Activated T-cell treated with anti-CD3 and anti-CD28 coated beads for 4 hours (primary cell): Measurements from ENCODE around the gene RPS6KC1.
"Not testable (repeated sequence)": the region's sequence is repeated elsewhere in the genome, so short reads cannot be mapped to it uniquely, and the experiment has no call there.

Source experiments
- DNase-seq: peaks from one replicate; pipeline ENCODE4 v3.0.0-alpha.2; 2020

The RPS6KC1 gene

DNA sequence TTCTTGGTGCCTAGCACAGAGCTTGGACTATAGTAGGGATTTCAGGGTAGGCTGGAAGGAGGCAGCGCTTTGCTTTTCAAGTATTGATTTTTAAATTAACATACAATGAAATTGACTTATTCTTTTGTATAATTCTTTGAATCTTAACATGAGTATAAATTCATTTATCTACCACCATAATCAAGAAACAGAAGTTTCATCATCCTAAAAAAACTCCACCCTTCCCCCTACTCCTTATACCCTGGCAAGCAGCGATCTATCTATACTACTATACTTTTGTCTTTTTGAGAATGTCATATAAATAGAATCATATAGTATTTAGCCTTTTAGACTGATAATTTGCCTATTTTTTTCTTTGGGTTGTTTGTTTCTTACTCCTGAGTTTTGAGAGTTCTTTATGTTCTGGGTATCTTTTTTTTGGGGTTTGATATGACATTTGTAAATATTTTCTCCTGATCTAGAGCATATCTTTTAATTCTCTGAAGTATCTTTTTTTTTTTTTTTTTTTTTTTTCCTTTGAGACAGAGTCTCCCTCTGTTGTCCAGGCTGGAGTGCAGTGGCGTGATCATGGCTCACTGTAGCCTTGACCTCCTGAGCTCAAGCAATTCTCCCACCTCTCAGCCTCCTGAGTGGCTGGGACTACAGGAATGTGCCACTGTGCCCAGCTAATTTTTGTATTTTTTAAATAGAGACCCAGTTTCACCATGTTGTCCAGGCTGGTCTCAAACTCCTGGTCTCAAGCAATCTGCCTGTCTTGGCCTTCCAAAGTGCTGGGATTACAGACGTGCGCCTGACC is 6.4 kb downstream of the RPS6KC1 start:
- DNase-seq: no peak

DNA sequence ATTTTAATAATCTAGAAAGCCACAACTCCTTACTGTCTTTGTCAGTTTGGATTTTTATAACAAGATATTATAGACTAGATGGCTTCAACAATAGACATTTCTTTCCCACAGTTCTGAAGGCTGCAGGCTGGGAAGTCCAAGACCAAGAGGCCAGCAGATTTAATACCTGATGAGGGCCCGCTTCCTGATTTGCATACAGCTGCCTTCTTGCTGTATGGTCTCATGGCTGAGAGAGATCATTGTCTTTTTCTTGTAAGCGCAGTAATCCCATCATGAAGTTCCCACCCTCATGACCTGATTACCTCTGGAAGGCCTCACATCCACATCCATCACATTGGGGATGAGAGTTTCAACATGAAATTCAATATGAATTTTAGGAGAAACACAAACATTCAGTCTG is 9.8 kb downstream of the RPS6KC1 start:
- DNase-seq: no peak

- no peak for DNase-seq
Observed at GRCh38 chr1:213061263-213061662, 10.2 kb downstream of the RPS6KC1 start.

DNA sequence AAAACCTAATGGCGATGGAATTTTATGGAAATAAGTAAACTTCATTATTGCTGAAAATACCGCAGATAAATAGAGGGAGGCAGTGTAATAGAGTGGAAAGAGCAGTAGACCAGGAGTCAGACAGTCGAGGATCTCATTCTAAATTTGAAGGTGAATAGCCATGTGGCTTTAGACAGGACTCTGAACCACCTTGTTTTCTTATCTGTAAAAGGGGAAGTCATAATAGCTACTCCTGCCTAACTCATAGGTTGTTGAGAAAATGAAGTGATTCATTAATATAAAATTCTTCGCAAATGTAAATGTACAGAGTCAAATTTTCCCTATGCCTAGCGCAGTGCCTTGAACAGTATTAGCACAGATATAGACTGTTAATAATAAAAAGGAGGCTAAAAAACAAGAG is 14.8 kb downstream of the RPS6KC1 start:
- DNase-seq: no peak

DNA sequence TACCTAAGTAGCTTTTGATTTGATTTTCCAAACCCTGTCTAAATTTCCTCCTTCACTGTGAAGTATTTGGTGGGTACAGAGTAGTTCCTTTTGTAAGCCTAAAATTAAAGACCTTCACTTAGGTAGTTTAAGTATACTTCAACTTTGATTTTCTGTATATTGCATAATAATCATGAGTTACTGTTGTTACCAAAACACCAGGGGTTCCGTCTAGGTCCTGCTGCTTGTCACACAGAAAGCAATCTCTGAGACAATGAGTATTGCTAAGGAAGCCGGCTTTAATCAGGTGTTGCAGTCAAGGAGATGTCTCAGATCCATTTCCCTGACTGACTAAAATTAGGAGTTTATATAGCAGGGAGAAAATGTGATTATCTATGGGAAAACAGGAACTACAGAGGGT is 15.3 kb downstream of the RPS6KC1 start:
- no peak for DNase-seq

DNA sequence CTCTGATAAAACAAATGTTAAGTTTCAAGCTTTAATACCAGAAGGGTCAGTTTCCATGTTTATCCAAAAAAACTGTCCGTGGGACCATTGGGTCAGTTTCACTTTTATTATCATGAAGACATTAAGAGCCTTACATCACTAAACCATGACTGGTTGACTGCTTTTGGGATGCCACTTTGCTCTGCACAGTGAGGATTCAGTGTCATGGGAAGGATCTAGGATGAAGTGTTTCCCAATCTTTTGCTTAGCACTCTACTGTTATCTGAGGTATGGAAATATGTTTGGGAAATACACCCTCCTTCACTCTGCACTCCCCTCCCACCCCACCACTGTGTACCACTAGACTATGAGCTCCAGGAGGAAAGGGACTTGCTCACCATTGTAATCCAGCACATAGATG is 16.3 kb downstream of the RPS6KC1 start:
- no peak for DNase-seq

DNA sequence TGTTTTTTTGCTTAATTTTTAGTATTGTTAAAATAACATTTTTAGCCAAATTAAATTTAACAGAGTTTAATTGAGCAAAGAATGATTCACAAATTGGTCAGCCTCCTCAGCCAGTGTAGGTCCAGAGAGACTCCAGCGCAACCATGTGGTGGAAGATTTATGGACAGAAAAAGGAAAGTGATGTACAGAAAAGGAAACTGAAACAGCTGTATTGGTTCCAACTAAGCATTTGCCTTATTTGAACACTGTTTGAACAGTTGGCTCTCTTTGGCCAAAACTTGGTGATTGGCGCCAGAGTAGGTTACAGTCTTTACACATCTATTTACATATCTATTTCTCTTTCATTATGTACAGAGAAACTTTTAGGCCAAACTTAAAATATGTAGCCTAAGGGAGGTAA is 19.4 kb downstream of the RPS6KC1 start:
- DNase-seq: no peak

- DNase-seq: no peak
Observed at GRCh38 chr1:213075725-213076124, 24.7 kb downstream of the RPS6KC1 start.

GRCh38 chr1:213082420-213083111 is 31.5 kb downstream of the RPS6KC1 start:
- DNase-seq: no peak

DNA sequence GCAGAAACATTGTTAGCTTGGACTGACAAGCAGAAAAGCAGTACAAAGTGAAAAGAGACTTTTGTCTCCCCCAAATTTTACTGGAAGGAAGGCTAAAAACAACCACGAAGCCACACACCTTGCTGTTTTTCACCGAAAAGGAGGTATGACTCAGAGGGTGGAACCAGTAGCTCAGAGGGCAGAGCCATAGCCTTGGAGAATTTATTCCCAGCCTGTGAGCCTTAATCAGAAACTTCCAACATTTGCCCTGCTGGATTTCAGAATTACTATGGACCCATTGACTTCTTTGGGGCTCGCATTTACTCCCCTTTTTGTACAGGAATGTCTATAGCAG is 32.0 kb downstream of the RPS6KC1 start:
- no peak for DNase-seq

DNA sequence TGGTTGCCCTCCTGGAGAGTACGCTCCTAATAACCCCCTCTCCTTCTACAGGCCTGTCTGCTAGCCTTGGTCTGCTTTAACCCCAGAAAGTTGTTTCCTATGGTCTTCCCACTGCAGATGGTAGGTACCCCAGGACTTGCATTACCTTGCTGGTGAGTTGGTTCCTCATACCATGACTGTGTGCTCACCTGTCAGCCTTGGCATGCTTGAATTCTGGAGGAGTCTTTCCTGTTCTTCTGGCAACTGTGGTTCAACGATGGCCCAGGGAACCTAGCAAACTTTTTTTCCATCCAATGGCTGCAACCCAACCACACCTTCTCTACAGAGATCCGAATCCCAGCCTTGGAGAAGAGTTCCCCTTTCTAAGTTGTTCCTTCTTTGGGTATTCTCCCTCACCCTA is 36.9 kb downstream of the RPS6KC1 start:
- no peak for DNase-seq

GRCh38 chr1:213089924-213090677 is 39.1 kb downstream of the RPS6KC1 start:
- DNase-seq: no peak

GRCh38 chr1:213094446-213094845 is 43.4 kb downstream of the RPS6KC1 start:
- DNase-seq: no peak

GRCh38 chr1:213095467-213095866 is 44.4 kb downstream of the RPS6KC1 start:
- no peak for DNase-seq

GRCh38 chr1:213099682-213100399 is 48.8 kb downstream of the RPS6KC1 start:
- no peak for DNase-seq

- DNase-seq: not testable (repeated sequence)
Observed at GRCh38 chr1:213100565-213100964, 49.5 kb downstream of the RPS6KC1 start.

- no peak for DNase-seq
Observed at GRCh38 chr1:213103377-213104306, 52.6 kb downstream of the RPS6KC1 start.

- DNase-seq: no peak
Observed at GRCh38 chr1:213104604-213105003, 53.6 kb downstream of the RPS6KC1 start.

DNA sequence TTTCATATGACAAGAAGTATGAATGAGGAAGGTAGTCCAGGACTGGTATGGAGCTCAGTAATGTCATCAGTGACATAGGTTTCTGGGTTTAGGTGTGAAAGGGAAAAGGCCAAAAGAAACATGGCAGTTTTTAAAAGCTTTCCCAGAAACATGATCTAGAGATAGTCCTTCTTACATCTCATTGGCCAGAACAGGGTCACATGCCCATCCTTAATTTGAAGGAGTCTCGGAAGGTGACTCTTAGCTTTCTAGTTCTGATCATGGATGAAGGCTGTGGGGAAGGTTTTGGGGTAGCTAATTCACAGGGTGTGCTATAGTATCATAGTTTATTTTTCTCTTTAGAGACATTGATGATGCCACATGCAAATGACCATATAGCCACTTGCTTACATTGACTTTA is 55.3 kb downstream of the RPS6KC1 start:
- no peak for DNase-seq

- DNase-seq: no peak
Observed at GRCh38 chr1:213107613-213108012, 56.6 kb downstream of the RPS6KC1 start.

- no peak for DNase-seq
Observed at GRCh38 chr1:213110349-213111300, 59.6 kb downstream of the RPS6KC1 start.
